ENCODE results near the gene NDUFAF3. TPM values are rescaled to one million over a fixed set of nuclear protein-coding genes. Genes with fewer than 3 reads are reported as not detected.

NDUFAF3 gene
- polyA plus RNA-seq, 3 donors = 42.1 to 93.4 (median 88.8) TPM

DNA sequence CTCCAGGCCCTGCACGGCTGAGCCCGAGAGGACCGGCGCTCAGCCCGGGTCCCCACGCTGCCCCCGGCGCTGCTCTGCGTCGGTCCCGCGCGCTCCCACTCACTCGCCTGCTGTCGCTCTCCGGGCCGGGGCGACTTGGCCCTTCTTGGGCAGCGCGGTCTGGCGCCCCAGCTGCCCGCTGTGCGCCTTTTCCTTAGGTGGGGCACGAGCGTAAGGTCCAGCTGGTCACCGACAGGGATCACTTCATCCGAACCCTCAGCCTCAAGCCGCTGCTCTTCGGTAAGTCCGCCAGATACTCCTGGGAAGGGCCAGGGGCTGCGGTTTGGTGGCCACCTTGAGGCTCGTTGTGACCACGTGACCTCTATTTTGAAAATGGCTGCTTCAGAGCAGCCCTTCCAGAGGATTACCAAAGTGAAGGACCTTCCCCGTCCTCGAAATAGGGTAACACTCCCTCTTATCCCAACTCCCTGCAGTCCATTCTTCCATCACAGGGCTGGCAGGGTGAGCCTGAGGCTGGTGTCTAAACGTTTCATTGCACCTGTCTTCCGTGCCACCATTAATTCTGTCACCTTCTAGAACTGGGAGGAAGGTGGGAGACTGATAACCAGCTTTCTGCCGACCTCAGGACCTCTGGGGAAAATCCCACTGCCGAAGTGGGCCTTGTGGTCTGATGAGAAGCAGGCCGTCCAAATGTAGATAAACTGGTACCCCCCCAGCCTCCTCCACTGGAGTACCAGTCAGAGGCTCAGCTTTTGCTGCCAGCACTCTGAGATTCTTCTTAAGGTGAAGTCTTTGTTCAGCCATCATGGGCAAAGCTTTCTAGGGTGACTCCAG, 31.1 kb upstream of the NDUFAF3 start:
- peaks cover 27% of the 10 kb centered on the region for H3K4me1 Mint-ChIP-seq
- Histone ChIP-seq H3K9ac (ENCODE audit: insufficient read depth, low read length, poor library complexity, severe bottlenecking) (peak overlapping the region; percentile 82), H3K9me3 (replicated peaks in 1 of 2; ENCODE audit: control insufficient read depth in 1 of 2, insufficient read depth in 1 of 2, low read length in 2 of 2) (no peaks in the 10 kb centered on the region), H3K4me3 (replicated peaks in 1 of 3; ENCODE audit: low read depth in 2 of 3, low read length in 3 of 3) (peak overlapping the region; percentile 83 to 96 (median 96)), H4K20me1 (ENCODE audit: insufficient read depth, low read length) (no peaks in the 10 kb centered on the region), H3K27me3 (ENCODE audit: control insufficient read depth in 2 of 2, insufficient read depth in 2 of 2, low read length in 2 of 2) (no peaks in the 10 kb centered on the region), H3K4me1 (ENCODE audit: control insufficient read depth in 1 of 2, insufficient read depth in 2 of 2, low read length in 2 of 2) (peaks cover 21 to 27% of the 10 kb centered on the region in 2 donors), H2AFZ (ENCODE audit: insufficient read depth, low read depth, low read length, poor library complexity, severe bottlenecking) (peak overlapping the region; percentile 100), H3K79me2 (ENCODE audit: insufficient read depth, low read length) (peaks cover 23% of the 10 kb centered on the region), H3K27ac (ENCODE audit: low read depth in 1 of 2, low read length in 2 of 2) (peak overlapping the region in 1 of 2 donors; percentile 72), H3K36me3 (replicated peaks in 1 of 2; ENCODE audit: control insufficient read depth in 1 of 2, insufficient read depth in 2 of 2, low read length in 2 of 2) (peaks cover 10 to 30% of the 10 kb centered on the region in 2 donors), H3K4me2 (replicated peaks; ENCODE audit: extremely low read depth, low read length, poor library complexity, severe bottlenecking) (peak overlapping the region; percentile 99)
- H3K27ac Mint-ChIP-seq = peak overlapping the region in 6 of 7 donors; percentile 58 to 89 (median 74)
- DNase-seq = peak; percentile 12 to 43 (median 42)
- H3K4me3 Mint-ChIP-seq = peak overlapping the region; percentile 92
- TF ChIP-seq CTCF (IDR thresholded peaks at IDR 0.05) = no peak
- H3K36me3 Mint-ChIP-seq = peaks cover 16 to 29% of the 10 kb centered on the region in 2 donors
- intact Hi-C loops (cut with micrococcal nuclease) = loop anchor here in 1 of 2 donors (10.0 kb wide), 1 partner anchor 164 kb away; no protein-coding TSS in a partner anchor
- no peaks in the 10 kb centered on the region for H3K9me3 Mint-ChIP-seq
- 2% methylated on average over 33 of the region's 40 CpGs for WGBS (ENCODE audit: insufficient coverage)
- no peaks in the 10 kb centered on the region for H3K27me3 Mint-ChIP-seq (ENCODE audit: low read depth in 3 of 3)

- peaks cover 11 to 25% of the 10 kb centered on the region in 2 donors for H3K36me3 Mint-ChIP-seq
- peaks cover 6 to 22% of the 10 kb centered on the region in 2 donors for H3K36me3 ChIP-seq (replicated peaks in 1 of 2; ENCODE audit: control insufficient read depth in 1 of 2, insufficient read depth in 2 of 2, low read length in 2 of 2)
- no peaks in the 10 kb centered on the region for H3K9me3 Mint-ChIP-seq
- no peak overlapping the region for H3K4me2 ChIP-seq (replicated peaks; ENCODE audit: extremely low read depth, low read length, poor library complexity, severe bottlenecking)
- peaks cover 21 to 27% of the 10 kb centered on the region in 2 donors for H3K4me1 ChIP-seq (ENCODE audit: control insufficient read depth in 1 of 2, insufficient read depth in 2 of 2, low read length in 2 of 2)
- no peaks in the 10 kb centered on the region for H3K27me3 Mint-ChIP-seq (ENCODE audit: low read depth in 3 of 3)
- intact Hi-C loops (cut with micrococcal nuclease) = loop anchor here in 1 of 2 donors (10.0 kb wide), 1 partner anchor 163 kb away; no protein-coding TSS in a partner anchor
- DNase-seq = no peak
- WGBS (ENCODE audit: insufficient coverage) = 100% methylated on average over 1 of the region's 5 CpGs
- no peaks in the 10 kb centered on the region for H3K9me3 ChIP-seq (replicated peaks in 1 of 2; ENCODE audit: control insufficient read depth in 1 of 2, insufficient read depth in 1 of 2, low read length in 2 of 2)
- no peak overlapping the region for H3K4me3 Mint-ChIP-seq
- no peak for TF ChIP-seq CTCF (IDR thresholded peaks at IDR 0.05)
- peaks cover 23% of the 10 kb centered on the region for H3K79me2 ChIP-seq (ENCODE audit: insufficient read depth, low read length)
- H3K27ac ChIP-seq (ENCODE audit: low read depth in 1 of 2, low read length in 2 of 2) = no peak overlapping the region
- no peak overlapping the region for H3K27ac Mint-ChIP-seq
- H2AFZ ChIP-seq (ENCODE audit: insufficient read depth, low read depth, low read length, poor library complexity, severe bottlenecking) = no peak overlapping the region
- no peak overlapping the region for H3K9ac ChIP-seq (ENCODE audit: insufficient read depth, low read length, poor library complexity, severe bottlenecking)
- peaks cover 27% of the 10 kb centered on the region for H3K4me1 Mint-ChIP-seq
- H3K4me3 ChIP-seq (replicated peaks in 1 of 3; ENCODE audit: low read depth in 2 of 3, low read length in 3 of 3) = no peak overlapping the region
- H4K20me1 ChIP-seq (ENCODE audit: insufficient read depth, low read length) = no peaks in the 10 kb centered on the region
- H3K27me3 ChIP-seq (ENCODE audit: control insufficient read depth in 2 of 2, insufficient read depth in 2 of 2, low read length in 2 of 2) = no peaks in the 10 kb centered on the region
These were observed 29.9 kb upstream of the NDUFAF3 start for GRCh38 chr3:48991851-48992545.
